ENCODE measurements around the gene HTRA2.
A peak's percentile ranks its signal among the peaks of the same experiment; 100 is the strongest.

The HTRA2 gene

GRCh38 chr2:74499940-74500577 is 29.7 kb upstream of the HTRA2 start:
- H3K4me3 Mint-ChIP-seq, result peak overlapping the region; percentile 89
- no peak for TF ChIP-seq CTCF (IDR thresholded peaks at IDR 0.05)

GRCh38 chr2:74500578-74500946 is 29.2 kb upstream of the HTRA2 start:
- Mint-ChIP-seq H3K4me3 (peak overlapping the region; percentile 89), H3K9me3 (no peaks in the 10 kb centered on the region), H3K4me1 (peaks cover 76% of the 10 kb centered on the region), H3K27me3 (ENCODE audit: low read depth, poor library complexity) (peaks cover 100% of the 10 kb centered on the region), H3K36me3 (ENCODE audit: low read depth) (peaks cover 25% of the 10 kb centered on the region), H3K27ac (no peak overlapping the region)
- DNase-seq, result no peak
- no peak for TF ChIP-seq CTCF (IDR thresholded peaks at IDR 0.05)

More at GRCh38 chr2:74499940-74500577, 29.7 kb upstream of the HTRA2 start:
- Mint-ChIP-seq H3K9me3 (no peaks in the 10 kb centered on the region), H3K4me1 (peaks cover 71% of the 10 kb centered on the region), H3K27me3 (ENCODE audit: low read depth, poor library complexity) (peaks cover 100% of the 10 kb centered on the region), H3K27ac (no peak overlapping the region), H3K36me3 (ENCODE audit: low read depth) (peaks cover 20% of the 10 kb centered on the region)
- no peak for DNase-seq

- Mint-ChIP-seq H3K4me1 (peaks cover 83% of the 10 kb centered on the region), H3K36me3 (ENCODE audit: low read depth) (peaks cover 25% of the 10 kb centered on the region), H3K27ac (peak overlapping the region; percentile 77), H3K27me3 (ENCODE audit: low read depth, poor library complexity) (peaks cover 100% of the 10 kb centered on the region), H3K9me3 (no peaks in the 10 kb centered on the region), H3K4me3 (peak overlapping the region; percentile 89)
- TF ChIP-seq CTCF (IDR thresholded peaks at IDR 0.05), result no peak
- peak; percentile 38 for DNase-seq
Observed at GRCh38 chr2:74501335-74502071, 28.2 kb upstream of the HTRA2 start.

GRCh38 chr2:74502147-74502719 is 27.5 kb upstream of the HTRA2 start:
- no peak for TF ChIP-seq CTCF (IDR thresholded peaks at IDR 0.05)
- H3K27me3 Mint-ChIP-seq (ENCODE audit: low read depth, poor library complexity), result peaks cover 100% of the 10 kb centered on the region
- peak overlapping the region; percentile 61 for H3K27ac Mint-ChIP-seq
- peaks cover 90% of the 10 kb centered on the region for H3K4me1 Mint-ChIP-seq
- H3K36me3 Mint-ChIP-seq (ENCODE audit: low read depth), result peaks cover 30% of the 10 kb centered on the region
- H3K4me3 Mint-ChIP-seq, result peak overlapping the region; percentile 89
- DNase-seq, result peak; percentile 45
- H3K9me3 Mint-ChIP-seq, result no peaks in the 10 kb centered on the region

- H3K36me3 Mint-ChIP-seq (ENCODE audit: low read depth), result peaks cover 30% of the 10 kb centered on the region
- no peaks in the 10 kb centered on the region for H3K9me3 Mint-ChIP-seq
- DNase-seq, result peak; percentile 64
- no peak for TF ChIP-seq CTCF (IDR thresholded peaks at IDR 0.05)
- peaks cover 100% of the 10 kb centered on the region for H3K27me3 Mint-ChIP-seq (ENCODE audit: low read depth, poor library complexity)
- peak overlapping the region; percentile 89 for H3K4me3 Mint-ChIP-seq
- no peak overlapping the region for H3K27ac Mint-ChIP-seq
- peaks cover 87% of the 10 kb centered on the region for H3K4me1 Mint-ChIP-seq
Observed at GRCh38 chr2:74502720-74503505, 26.8 kb upstream of the HTRA2 start.

Measured in nephron progenitor cell (in vitro differentiated cells).